OCI-LY7 (cell line): ENCODE results near the gene EIF1B. TPM values are rescaled to one million over a fixed set of nuclear protein-coding genes. Genes with fewer than 3 reads are reported as not detected.

Experiments used
- BruUV-seq: library from RNA; stranded (reverse); fragments of 400-500 nt; replicated peaks from 2 replicates; lab custom pipeline; 2021; lab: Mats Ljungman, UMichigan
- CTCF ChIA-PET: fragments of 300-600 bp; sonication (Branson Sonifier 250); formaldehyde crosslinking; loops from one replicate; lab custom pipeline; 2022; ENCODE audit warnings: antibody characterized with exemption; ENCODE audit not compliant: unreplicated experiment; lab: Charles Lee
- POLR2A ChIA-PET: fragments of 300-600 bp; sonication (Branson Sonifier 250); formaldehyde crosslinking; loops from one replicate; lab custom pipeline; 2022; ENCODE audit warnings: antibody characterized with exemption; lab: Charles Lee
- DNase-seq: peaks from one replicate; pipeline ENCODE4 v3.0.0-alpha.2; 2015; ENCODE audit warnings: low spot score
- H2AFZ ChIP-seq: fragments of 200-600 bp; sonication (generic), shearing (Covaris generic); 2 replicates; pipeline ENCODE4 v1.6.1; 2014; ENCODE audit warnings: mild to moderate bottlenecking, antibody characterized with exemption, low read length, moderate library complexity
- H3K27ac ChIP-seq: fragments of 200-600 bp; sonication (generic); 2 replicates; pipeline ENCODE4 v1.5.1; 2014; ENCODE audit warnings: mixed run types, low read depth, mild to moderate bottlenecking, moderate library complexity, low read length, inconsistent platforms; ENCODE audit not compliant: poor library complexity, severe bottlenecking
- H3K36me3 ChIP-seq: fragments of 200-600 bp; sonication (generic); 2 replicates; pipeline ENCODE4 v1.6.1; 2014; ENCODE audit warnings: mild to moderate bottlenecking, antibody characterized with exemption, low read length, moderate library complexity, mixed read lengths; ENCODE audit not compliant: insufficient read depth
- H3K4me1 ChIP-seq: fragments of 200-600 bp; sonication (generic); 2 replicates; pipeline ENCODE4 v1.5.1; 2014; ENCODE audit warnings: mild to moderate bottlenecking, low read length; ENCODE audit not compliant: insufficient read depth, poor library complexity, severe bottlenecking
- H3K4me2 ChIP-seq: fragments of 200-600 bp; sonication (generic); 2 replicates; pipeline ENCODE4 v1.6.1; 2014; ENCODE audit warnings: mild to moderate bottlenecking, low read length
- H3K4me3 ChIP-seq: fragments of 200-600 bp; sonication (generic); 2 replicates; pipeline ENCODE4 v1.5.1; 2014; ENCODE audit warnings: mild to moderate bottlenecking, low read depth, low read length; ENCODE audit not compliant: poor library complexity, severe bottlenecking
- H3K79me2 ChIP-seq: fragments of 200-600 bp; sonication (generic); 2 replicates; pipeline ENCODE4 v1.6.1; 2016; ENCODE audit warnings: low read depth, mild to moderate bottlenecking, low read length, moderate library complexity, mixed read lengths; ENCODE audit not compliant: insufficient read depth
- H3K9me2 ChIP-seq: fragments of 200-600 bp; sonication (generic); 2 replicates; pipeline ENCODE4 v1.6.1; 2016; ENCODE audit warnings: mild to moderate bottlenecking, low read length, mixed read lengths; ENCODE audit not compliant: insufficient read depth
- H3K9me3 ChIP-seq: fragments of 200-600 bp; sonication (generic); 2 replicates; pipeline ENCODE4 v1.6.1; 2014; ENCODE audit warnings: mild to moderate bottlenecking, mixed run types, low read length, mixed read lengths
- H4K20me1 ChIP-seq: fragments of 200-600 bp; sonication (generic); 2 replicates; pipeline ENCODE4 v1.6.1; 2014; ENCODE audit warnings: mild to moderate bottlenecking, antibody characterized with exemption, low read length, moderate library complexity, mixed read lengths; ENCODE audit not compliant: insufficient read depth
- EZH2phosphoT487 ChIP-seq: fragments of 200-600 bp; sonication (generic); IDR thresholded peaks from 2 replicates; pipeline ENCODE4 v1.6.1; 2018; ENCODE audit warnings: low read depth, borderline replicate concordance, mild to moderate bottlenecking, mixed run types, antibody characterized with exemption, low read length, moderate library complexity, mixed read lengths
- intact Hi-C: fragments of 100-400 bp; cut with micrococcal nuclease; formaldehyde crosslinking; loops from one replicate; pipeline ENCODE4 v1.10.0; 2022; ENCODE audit not compliant: unreplicated experiment
- total RNA-seq, 2 experiments: library from RNA; depleted of rRNA in 1 of 2; stranded (reverse); fragments of >200 nt in 1 of 2; shearing (Covaris generic) in 1 of 2; gene quantifications; 2 replicates each; pipeline ENCODE4 v1.2.3, GENCODE V29; 2014 to 2022
- TF ChIP-seq, protein P1 (sequence below): fragments of 200-600 bp; sonication (generic); conservative IDR thresholded peaks from 2 replicates; pipeline ENCODE4 v1.5.1; 2014; ENCODE audit warnings: mild to moderate bottlenecking, antibody characterized with exemption, low read length, moderate library complexity, mixed read lengths

The EIF1B gene
- total RNA-seq, 2 experiments from 2014 or later, result 14.5 to 65.0 TPM

DNA sequence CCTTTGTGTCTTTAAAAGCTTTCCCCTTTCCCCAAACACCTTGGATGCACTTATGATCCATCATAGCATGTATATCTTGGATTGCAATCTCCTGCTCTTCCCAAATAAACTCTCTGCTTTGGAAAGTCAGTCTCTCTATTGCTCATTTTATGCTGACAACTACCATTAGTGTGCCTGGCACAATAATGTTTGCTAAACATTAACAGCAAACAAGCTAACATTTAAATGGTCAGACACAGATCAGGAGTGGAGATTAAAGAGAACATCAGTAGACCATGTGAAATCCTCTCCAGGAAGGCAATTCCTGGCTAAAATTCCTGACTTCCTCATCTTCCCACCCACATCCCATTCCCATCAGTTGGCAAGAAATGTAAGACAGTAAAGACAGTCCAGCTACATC is 44.3 kb upstream of the EIF1B start:
- H4K20me1 ChIP-seq, result no peaks in the 10 kb centered on the region
- no peaks in the 10 kb centered on the region for H3K9me2 ChIP-seq
- no peak overlapping the region for H3K4me3 ChIP-seq
- ChIA-PET POLR2A (no interaction called here), CTCF (no interaction called here)
- no TSS peak for BruUV-seq
- TF ChIP-seq, protein P1, sequence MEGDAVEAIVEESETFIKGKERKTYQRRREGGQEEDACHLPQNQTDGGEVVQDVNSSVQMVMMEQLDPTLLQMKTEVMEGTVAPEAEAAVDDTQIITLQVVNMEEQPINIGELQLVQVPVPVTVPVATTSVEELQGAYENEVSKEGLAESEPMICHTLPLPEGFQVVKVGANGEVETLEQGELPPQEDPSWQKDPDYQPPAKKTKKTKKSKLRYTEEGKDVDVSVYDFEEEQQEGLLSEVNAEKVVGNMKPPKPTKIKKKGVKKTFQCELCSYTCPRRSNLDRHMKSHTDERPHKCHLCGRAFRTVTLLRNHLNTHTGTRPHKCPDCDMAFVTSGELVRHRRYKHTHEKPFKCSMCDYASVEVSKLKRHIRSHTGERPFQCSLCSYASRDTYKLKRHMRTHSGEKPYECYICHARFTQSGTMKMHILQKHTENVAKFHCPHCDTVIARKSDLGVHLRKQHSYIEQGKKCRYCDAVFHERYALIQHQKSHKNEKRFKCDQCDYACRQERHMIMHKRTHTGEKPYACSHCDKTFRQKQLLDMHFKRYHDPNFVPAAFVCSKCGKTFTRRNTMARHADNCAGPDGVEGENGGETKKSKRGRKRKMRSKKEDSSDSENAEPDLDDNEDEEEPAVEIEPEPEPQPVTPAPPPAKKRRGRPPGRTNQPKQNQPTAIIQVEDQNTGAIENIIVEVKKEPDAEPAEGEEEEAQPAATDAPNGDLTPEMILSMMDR, result no peak
- no peak for TF ChIP-seq EZH2phosphoT487
- no peaks in the 10 kb centered on the region for H3K79me2 ChIP-seq
- no peaks in the 10 kb centered on the region for H3K9me3 ChIP-seq
- DNase-seq, result no peak
- no peak overlapping the region for H2AFZ ChIP-seq
- no peaks in the 10 kb centered on the region for H3K4me1 ChIP-seq
- H3K36me3 ChIP-seq, result no peaks in the 10 kb centered on the region
- intact Hi-C loops, result no loop called here
- H3K27ac ChIP-seq, result no peak overlapping the region
- no peak overlapping the region for H3K4me2 ChIP-seq

DNA sequence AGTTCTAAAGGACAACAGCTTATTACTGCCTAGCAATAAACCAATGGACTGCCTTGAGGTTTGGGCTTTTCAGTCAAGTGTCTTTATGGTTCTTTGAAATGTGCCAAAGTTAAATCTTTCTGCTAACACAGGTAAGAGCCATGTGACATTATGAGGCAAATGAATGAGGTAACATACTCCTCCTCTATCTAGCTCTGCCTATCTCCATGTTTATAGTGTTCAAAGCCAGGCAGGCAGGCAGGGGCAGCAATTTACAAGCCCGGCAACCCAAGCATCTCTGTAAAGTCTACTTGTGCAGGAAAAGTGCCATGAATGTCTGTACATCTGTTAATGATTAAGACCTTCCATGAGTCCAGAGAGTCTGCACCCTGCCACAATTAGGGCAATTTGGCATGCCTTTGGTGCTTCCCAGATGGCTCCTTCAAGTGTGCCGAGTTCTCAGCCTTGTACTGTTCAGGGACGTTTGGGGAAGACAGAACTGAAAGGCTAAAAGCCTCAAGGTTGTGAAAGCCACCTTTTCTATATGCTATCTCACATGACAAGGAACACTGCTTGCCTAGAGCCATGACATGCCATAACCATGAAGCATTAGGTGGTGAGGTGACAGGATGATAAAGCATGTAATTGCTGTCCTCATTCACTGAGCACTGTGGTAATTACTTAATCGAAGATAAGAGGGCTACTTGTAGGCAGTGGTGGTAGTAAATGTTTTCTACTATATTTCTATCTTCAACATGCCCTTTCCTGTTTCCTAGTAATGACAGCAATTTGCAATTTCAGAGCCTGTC is 41.4 kb upstream of the EIF1B start:
- CTCF ChIA-PET, result no interaction called here

More for the DNA sequence above, 41.4 kb upstream of the EIF1B start:
- Histone ChIP-seq H2AFZ (no peak overlapping the region), H3K4me3 (no peak overlapping the region), H3K9me2 (no peaks in the 10 kb centered on the region), H3K9me3 (no peaks in the 10 kb centered on the region), H3K79me2 (no peaks in the 10 kb centered on the region), H3K36me3 (no peaks in the 10 kb centered on the region), H4K20me1 (no peaks in the 10 kb centered on the region), H3K27ac (no peak overlapping the region), H3K4me2 (no peak overlapping the region), H3K4me1 (no peaks in the 10 kb centered on the region)
- no TSS peak for BruUV-seq
- intact Hi-C loops, result no loop called here
- DNase-seq, result no peak
- POLR2A ChIA-PET, result no interaction called here
- TF ChIP-seq, protein P1, result no peak
- no peak for TF ChIP-seq EZH2phosphoT487
